Tongue (tissue), 2 donors: ENCODE results near the gene ASF1A. TPM values are rescaled to one million over a fixed set of nuclear protein-coding genes. Genes with fewer than 3 reads are reported as not detected.
A peak's percentile ranks its signal among the peaks of the same experiment; 100 is the strongest.

Experiments used
- DNase-seq: peaks from one replicate; pipeline ENCODE4 v3.0.0-alpha.2; 2015
- total RNA-seq: library from RNA; depleted of rRNA; stranded (reverse); fragments of >200 nt; gene quantifications from one replicate; pipeline ENCODE4 v1.2.3, GENCODE V29; 2014

The ASF1A gene
- total RNA-seq, 1 donor from 2014 or later = 27.5 TPM

DNA sequence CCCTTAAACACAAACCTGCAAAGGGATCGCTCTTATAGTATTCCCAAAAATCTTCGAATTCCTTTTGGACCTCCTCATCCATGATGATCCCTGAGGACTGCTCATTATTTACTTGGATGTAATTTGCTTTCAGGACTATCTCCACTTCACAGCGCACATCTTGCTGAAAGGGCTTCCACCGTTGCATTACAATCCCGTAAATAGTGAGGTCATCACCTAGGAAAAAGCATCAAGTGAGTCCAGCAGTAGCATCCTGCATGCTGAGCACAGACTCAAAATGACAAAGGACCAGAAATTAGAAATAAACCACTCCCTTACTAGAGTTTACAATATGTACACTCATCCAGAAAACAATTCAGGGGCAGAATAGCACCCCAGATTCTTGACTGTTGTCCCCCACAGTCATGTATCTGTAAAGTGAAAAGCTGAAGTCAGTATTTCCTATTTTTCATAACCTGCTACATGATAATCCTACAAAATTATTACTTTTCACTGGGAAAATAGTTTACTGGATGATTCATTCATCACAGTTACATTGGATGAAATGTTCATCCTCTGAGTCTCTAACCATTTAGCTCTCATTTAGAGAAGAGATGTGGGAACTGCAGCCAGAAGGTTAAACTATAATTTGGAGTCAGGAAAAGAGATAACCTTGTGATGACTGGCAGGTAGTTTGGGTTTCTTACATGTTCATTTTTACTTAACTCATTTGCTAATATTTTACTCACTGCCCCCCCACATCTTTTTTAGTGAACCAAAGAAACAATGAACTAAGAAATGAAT lies 23.8 kb downstream of the ASF1A start:
- DNase-seq = no peak

DNA sequence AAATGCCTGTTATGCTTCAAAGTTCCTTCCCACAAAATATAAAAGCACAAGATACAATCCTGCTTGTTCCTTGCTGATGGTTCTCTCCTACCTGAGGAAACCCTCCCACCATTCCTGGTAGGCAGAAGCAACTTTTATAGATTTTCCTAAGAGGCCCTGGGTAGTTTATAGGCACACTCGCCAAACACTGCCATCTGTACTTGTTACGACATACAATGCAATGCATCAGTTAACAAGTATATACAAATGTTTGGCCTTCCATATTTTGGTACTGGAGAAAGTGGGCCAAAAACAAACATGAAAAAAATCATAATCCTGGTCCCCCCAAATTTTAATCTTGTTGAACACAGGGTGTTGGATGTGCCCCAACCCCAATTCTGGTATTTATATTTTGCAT lies 24.4 kb downstream of the ASF1A start:
- no peak for DNase-seq

GRCh38 chr6:118921084-118921483 lies 27.1 kb downstream of the ASF1A start:
- no peak for DNase-seq

GRCh38 chr6:118923035-118923434 lies 29.1 kb downstream of the ASF1A start:
- DNase-seq = no peak

DNA sequence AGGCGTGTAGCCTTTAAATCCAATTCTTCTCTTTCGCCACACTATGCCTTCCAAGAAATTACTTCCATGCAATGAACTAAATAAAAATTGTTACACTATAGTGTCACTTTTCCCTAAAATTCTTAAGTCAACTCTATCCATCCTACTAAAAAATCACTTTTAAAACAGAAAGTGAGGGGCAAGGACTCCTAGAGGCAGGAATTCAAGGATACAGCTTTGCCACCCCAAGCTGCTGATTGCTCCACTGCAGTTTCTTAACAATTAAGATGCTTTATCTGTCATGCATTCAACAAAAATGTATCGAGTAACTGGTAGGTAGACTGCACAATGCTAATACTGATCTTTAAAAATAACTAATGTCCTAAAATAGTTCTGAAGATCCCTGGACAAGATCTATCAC lies 36.7 kb downstream of the ASF1A start:
- no peak for DNase-seq

GRCh38 chr6:118931436-118931835 lies 37.5 kb downstream of the ASF1A start:
- DNase-seq = no peak

DNA sequence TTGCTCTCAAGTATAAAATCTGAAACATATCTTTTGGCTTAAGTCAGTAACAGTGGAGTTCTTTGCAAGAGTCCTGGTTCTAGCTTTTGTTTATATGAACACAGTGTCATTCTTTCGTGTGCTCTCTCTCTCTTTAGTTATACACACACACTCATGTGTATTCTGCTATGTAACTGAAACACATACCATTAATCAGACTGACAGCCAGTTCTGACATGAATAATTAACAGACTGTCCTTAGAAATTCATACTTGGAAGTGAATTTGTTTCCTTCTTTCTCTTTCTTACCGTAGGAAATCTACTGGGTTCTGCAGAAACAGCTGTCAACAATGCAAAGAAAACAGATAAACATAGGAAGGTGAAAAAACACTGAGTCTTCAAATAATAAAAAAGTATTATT lies 38.5 kb downstream of the ASF1A start:
- no peak for DNase-seq

DNA sequence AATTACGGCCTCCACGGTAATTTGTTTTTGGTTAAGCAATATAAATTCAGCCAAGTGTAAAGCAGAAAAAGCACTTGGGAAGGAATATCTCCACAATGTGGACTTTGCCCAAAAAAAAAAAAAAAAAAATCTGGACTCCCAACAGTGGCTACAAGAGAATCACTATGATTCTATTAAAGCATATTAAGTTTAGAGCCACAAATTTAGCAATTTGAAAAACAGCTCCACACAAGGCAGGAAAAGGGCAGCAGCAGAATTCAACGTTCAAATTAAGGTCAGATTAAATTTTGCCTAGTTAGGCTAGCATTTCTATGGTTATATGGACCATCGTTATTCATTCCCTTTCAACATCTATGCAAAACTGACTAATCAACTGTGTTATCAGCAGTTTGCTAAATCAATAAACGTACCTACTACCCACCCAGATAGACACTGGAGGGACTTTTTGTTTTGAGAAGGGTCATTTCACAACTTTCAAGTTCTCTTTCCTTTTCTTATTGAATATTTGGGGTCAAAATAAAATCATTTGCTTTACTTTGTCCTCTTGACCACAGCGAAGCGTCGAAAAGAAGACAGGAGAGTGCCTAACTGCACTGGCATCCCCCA lies 40.0 kb downstream of the ASF1A start:
- DNase-seq = no peak

GRCh38 chr6:118934461-118935330 lies 40.7 kb downstream of the ASF1A start, which contains the start of gene MCM9:
Gene MCM9 (minus strand): TSS chr6:118935159. CDS start chr6:118931723, 3,436 bp downstream.
- DNase-seq = peak; percentile 95

DNA sequence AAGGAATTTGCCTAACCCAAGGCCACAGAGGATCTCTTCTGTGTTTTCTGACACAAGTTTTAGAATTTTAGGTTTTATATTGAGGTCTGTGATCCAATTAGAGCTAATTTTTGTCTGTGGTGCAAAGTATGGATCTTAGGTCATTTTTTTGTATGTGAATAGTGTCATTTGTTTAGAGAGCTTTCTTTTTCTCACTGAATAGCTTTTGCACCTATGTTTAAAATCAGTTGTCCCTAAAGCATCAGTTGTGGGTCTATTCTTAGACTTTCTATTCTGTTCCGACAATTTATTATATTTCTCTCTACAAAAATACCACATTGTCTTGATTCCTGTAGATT lies 41.3 kb downstream of the ASF1A start:
- no peak for DNase-seq

DNA sequence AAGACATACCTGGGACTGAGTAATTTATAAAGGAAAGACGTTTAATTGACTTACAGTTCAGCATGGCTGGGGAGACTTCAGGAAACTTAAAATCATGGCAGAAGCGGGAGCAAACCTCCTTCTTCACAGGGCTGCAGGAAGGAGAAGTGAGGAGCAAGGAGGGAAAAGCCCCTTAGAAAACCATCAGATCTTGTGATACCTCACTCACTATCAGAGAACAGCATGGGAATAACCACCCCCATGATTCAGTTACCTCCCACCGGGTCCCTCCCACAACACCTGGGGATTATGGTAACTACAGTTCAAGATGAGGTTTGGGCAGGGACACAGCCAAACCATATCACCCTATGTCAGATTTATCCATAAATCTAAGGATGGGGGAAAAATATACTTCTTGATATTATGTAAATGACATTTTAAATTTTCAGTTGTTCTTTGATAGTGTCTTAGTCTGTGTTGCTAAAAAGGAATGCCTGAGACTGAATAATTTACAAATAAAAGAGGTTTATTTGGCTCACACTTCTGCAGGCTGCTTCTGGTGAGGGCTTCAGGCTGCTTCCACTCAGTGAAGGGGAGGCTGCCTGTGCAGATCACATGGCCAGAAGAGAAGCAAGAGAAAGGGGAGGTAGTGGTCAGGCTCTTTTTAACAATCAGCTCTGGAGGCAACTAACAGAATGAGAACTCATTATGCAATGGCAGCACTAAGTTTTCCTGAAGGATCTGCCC lies 42.2 kb downstream of the ASF1A start:
- DNase-seq = no peak

DNA sequence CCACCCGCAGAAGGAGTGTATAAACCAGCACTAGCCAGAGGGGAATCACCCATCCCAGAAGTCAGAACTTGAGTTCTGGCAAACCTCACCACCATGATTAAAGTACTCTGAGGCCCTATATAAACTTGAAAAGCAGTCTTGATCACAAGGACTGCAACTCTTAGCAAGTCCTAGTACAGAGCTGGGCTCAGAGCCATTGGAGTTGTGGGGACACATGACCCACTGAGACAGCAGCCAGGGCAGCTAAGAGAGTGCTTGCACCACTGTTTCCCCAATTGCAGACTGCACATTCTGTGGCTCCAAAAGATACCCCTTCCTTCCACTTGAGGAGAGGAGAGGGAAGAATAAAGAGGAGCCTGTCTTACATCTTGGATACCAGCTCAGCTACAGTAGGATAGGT lies 45.7 kb downstream of the ASF1A start:
- DNase-seq = no peak

DNA sequence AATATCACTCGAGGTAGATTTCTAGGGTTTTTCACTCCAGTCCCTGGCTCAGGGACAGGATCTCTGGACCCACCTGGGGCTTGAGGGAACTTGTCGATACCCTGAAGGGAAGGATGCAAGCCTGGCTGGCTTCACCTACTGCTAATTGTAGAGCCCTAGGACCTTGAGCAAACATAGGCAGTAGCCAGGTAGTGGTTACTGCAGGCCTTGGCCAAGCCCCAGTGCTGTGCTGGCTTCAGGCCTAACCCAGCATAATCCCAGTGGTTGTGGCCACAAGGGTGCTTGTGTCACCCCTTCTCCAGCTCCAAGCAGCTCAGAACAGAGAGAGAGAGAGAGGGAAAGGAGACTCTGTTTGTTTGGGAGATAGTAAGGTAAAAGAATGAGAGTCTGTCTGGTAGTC lies 46.8 kb downstream of the ASF1A start:
- no peak for DNase-seq

DNA sequence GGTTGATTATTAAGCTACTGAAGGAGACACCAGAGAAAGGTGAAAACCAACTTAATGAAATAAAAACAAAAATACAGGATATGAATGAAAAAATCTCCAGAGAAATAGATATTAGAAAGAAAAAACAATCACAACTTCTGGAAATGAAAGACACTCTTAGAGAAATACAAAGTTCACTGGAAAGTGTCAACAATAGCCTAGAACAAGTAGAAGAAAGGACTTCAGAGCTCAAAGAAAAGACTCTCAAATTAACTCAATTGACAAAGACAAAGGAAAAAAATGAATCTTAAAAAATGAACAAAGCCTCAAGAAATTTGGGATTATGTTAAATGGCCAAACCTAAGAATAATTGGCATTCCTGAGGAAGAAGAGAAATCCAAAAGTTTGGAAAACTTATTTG lies 51.3 kb downstream of the ASF1A start:
- DNase-seq = no peak

- no peak for DNase-seq
Observed at GRCh38 chr6:118952683-118953082, 58.7 kb downstream of the ASF1A start.

GRCh38 chr6:118953391-118953790 lies 59.4 kb downstream of the ASF1A start:
- peak; percentile 56 for DNase-seq

Other genes starting within 250 kb of the ASF1A start
- gene CEP85L, start 242.6 kb upstream of the ASF1A start, total RNA-seq = 68.9 TPM
- 20.7 TPM for gene MCM9, start 41.0 kb downstream of the ASF1A start, total RNA-seq
- gene FAM184A, start 184.5 kb downstream of the ASF1A start, total RNA-seq = 16.4 TPM